Endothelial cell of umbilical vein (primary cell): Measurements from ENCODE around the gene QPCT.

Experiments used
- CTCF ChIP-seq, 2 donors: IDR thresholded peaks; 1 replicate in 1 of 2; 2 replicates in 1 of 2; pipeline ENCODE4 v1.5.1; 2011; ENCODE audit warnings: low read length in 2 of 2, mild to moderate bottlenecking in 2 of 2, moderate library complexity in 2 of 2, control low read depth in 1 of 2, inconsistent platforms in 1 of 2, low read depth in 1 of 2; ENCODE audit not compliant: insufficient read depth in 1 of 2; ENCODE audit errors: extremely low read depth in 1 of 2
- EZH2 ChIP-seq: IDR thresholded peaks from 2 replicates; pipeline ENCODE4 v1.6.1; 2012; ENCODE audit warnings: borderline replicate concordance, low read depth, mild to moderate bottlenecking, moderate library complexity, low read length, inconsistent platforms; ENCODE audit not compliant: severe bottlenecking
- POLR2AphosphoS5 ChIP-seq: IDR thresholded peaks from 2 replicates; pipeline ENCODE4 v1.6.1; 2012; ENCODE audit warnings: low read depth, mild to moderate bottlenecking, control low read depth, low read length, moderate library complexity; ENCODE audit not compliant: insufficient read depth

GRCh38 chr2:37317746-37318145 lies 26.7 kb upstream of the QPCT start:
- TF ChIP-seq EZH2 (no peak), POLR2AphosphoS5 (no peak), CTCF (IDR thresholded peaks at IDR 0.05; ENCODE audit: extremely low read depth in 1 of 2, insufficient read depth in 1 of 2, low read depth in 1 of 2, low read length in 2 of 2) (no peak)
